ENCODE measurements around the gene SARS1.

Gene SARS1

GRCh38 chr1:109240158-109241152 is 26.7 kb downstream of the SARS1 start:
- Histone ChIP-seq H3K4me3 (ENCODE audit: severe bottlenecking) (no peak overlapping the region), H3K27me3 (ENCODE audit: insufficient read depth, poor library complexity, severe bottlenecking) (no peaks in the 10 kb centered on the region), H3K9me3 (ENCODE audit: severe bottlenecking) (no peaks in the 10 kb centered on the region), H3K4me1 (ENCODE audit: insufficient read depth, poor library complexity, severe bottlenecking) (peaks cover 22% of the 10 kb centered on the region), H3K27ac (ENCODE audit: poor library complexity, severe bottlenecking) (peak overlapping the region; percentile 92), H3K36me3 (ENCODE audit: low read depth) (peaks cover 38% of the 10 kb centered on the region)
- DNase-seq (ENCODE audit: low spot score) (peak; percentile 97), ATAC-seq (ENCODE audit: low read depth) (peak; percentile 78)
- TF ChIP-seq CTCF (IDR thresholded peaks at IDR 0.05; ENCODE audit: poor library complexity, severe bottlenecking) = no peak

GRCh38 chr1:109241344-109241743 is 27.6 kb downstream of the SARS1 start:
- no peak for TF ChIP-seq CTCF (IDR thresholded peaks at IDR 0.05; ENCODE audit: poor library complexity, severe bottlenecking)
- Histone ChIP-seq H3K4me1 (ENCODE audit: insufficient read depth, poor library complexity, severe bottlenecking) (peaks cover 22% of the 10 kb centered on the region), H3K9me3 (ENCODE audit: severe bottlenecking) (no peaks in the 10 kb centered on the region), H3K36me3 (ENCODE audit: low read depth) (peaks cover 29% of the 10 kb centered on the region), H3K4me3 (ENCODE audit: severe bottlenecking) (no peak overlapping the region), H3K27me3 (ENCODE audit: insufficient read depth, poor library complexity, severe bottlenecking) (no peaks in the 10 kb centered on the region), H3K27ac (ENCODE audit: poor library complexity, severe bottlenecking) (peak overlapping the region; percentile 92)
- no peak for DNase-seq (ENCODE audit: low spot score)
- no peak for ATAC-seq (ENCODE audit: low read depth)

DNA sequence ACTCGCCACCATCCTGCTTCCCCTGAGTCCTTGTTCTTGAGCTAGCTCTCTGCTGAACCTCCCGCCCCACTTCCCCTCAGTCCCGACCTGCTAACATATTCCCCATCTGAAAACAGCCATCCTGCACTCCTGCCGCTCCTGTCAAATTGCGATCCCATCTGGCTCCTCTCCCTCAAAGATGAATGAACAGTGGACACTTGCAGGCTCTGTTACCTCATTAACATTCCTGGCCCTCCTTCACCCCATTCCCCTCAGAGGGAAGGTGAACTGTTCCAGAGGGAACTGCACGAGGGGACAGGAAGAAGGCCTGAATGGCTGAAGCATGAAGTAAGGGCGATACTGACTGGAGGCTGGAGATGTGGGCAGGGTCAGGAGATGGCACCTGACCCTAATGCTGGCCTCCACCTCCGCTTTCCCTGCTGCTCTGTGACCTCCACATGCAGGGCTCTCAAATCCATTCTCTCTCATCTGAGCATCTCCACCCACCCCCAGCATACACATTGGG is 28.2 kb downstream of the SARS1 start:
- Histone ChIP-seq H3K4me1 (ENCODE audit: insufficient read depth, poor library complexity, severe bottlenecking) (peaks cover 22% of the 10 kb centered on the region), H3K4me3 (ENCODE audit: severe bottlenecking) (no peak overlapping the region), H3K27me3 (ENCODE audit: insufficient read depth, poor library complexity, severe bottlenecking) (no peaks in the 10 kb centered on the region), H3K9me3 (ENCODE audit: severe bottlenecking) (no peaks in the 10 kb centered on the region), H3K27ac (ENCODE audit: poor library complexity, severe bottlenecking) (peak overlapping the region; percentile 92), H3K36me3 (ENCODE audit: low read depth) (peaks cover 23% of the 10 kb centered on the region)
- no peak for TF ChIP-seq CTCF (IDR thresholded peaks at IDR 0.05; ENCODE audit: poor library complexity, severe bottlenecking)
- ATAC-seq (ENCODE audit: low read depth) (no peak), DNase-seq (ENCODE audit: low spot score) (no peak)

- ATAC-seq (ENCODE audit: low read depth) (no peak), DNase-seq (ENCODE audit: low spot score) (no peak)
- Histone ChIP-seq H3K27ac (ENCODE audit: poor library complexity, severe bottlenecking) (no peak overlapping the region), H3K27me3 (ENCODE audit: insufficient read depth, poor library complexity, severe bottlenecking) (no peaks in the 10 kb centered on the region), H3K4me1 (ENCODE audit: insufficient read depth, poor library complexity, severe bottlenecking) (peaks cover 22% of the 10 kb centered on the region), H3K9me3 (ENCODE audit: severe bottlenecking) (no peaks in the 10 kb centered on the region), H3K36me3 (ENCODE audit: low read depth) (peaks cover 18% of the 10 kb centered on the region), H3K4me3 (ENCODE audit: severe bottlenecking) (no peak overlapping the region)
- no peak for TF ChIP-seq CTCF (IDR thresholded peaks at IDR 0.05; ENCODE audit: poor library complexity, severe bottlenecking)
Measured at GRCh38 chr1:109242387-109242786, 28.7 kb downstream of the SARS1 start.
